ENCODE measurements around the gene DMKN.
A peak's percentile ranks its signal among the peaks of the same experiment; 100 is the strongest.

Gene DMKN

GRCh38 chr19:35513628-35514281 is at the start of gene DMKN:
Gene DMKN (minus strand): TSS chr19:35513649. CDS start chr19:35513475, 174 bp downstream.
- peak; percentile 48 for DNase-seq

GRCh38 chr19:35562776-35563175 is 49.3 kb upstream of the DMKN start:
- no peak for DNase-seq

GRCh38 chr19:35562336-35562735 is 48.9 kb upstream of the DMKN start:
- DNase-seq = no peak

GRCh38 chr19:35561436-35561835 is 48.0 kb upstream of the DMKN start:
- DNase-seq = no peak

- DNase-seq = no peak
Measured at GRCh38 chr19:35560677-35561076, 47.2 kb upstream of the DMKN start.

- DNase-seq = no peak
Measured at GRCh38 chr19:35560271-35560670, 46.8 kb upstream of the DMKN start.

- DNase-seq = no peak
Measured at GRCh38 chr19:35559781-35560180, 46.3 kb upstream of the DMKN start.

- DNase-seq = peak; percentile 65
Measured at GRCh38 chr19:35559281-35559659, 45.8 kb upstream of the DMKN start.

GRCh38 chr19:35558400-35559280 is 45.2 kb upstream of the DMKN start:
- DNase-seq = peak; percentile 77

- peak; percentile 85 for DNase-seq
Measured at GRCh38 chr19:35557539-35558399, 44.3 kb upstream of the DMKN start.

GRCh38 chr19:35556846-35557538 is 43.5 kb upstream of the DMKN start:
- DNase-seq = no peak

- no peak for DNase-seq
Measured at GRCh38 chr19:35556025-35556590, 42.7 kb upstream of the DMKN start.

- DNase-seq = peak; percentile 74
Measured at GRCh38 chr19:35555301-35556005, 42.0 kb upstream of the DMKN start.

GRCh38 chr19:35554076-35554475 is 40.6 kb upstream of the DMKN start:
- DNase-seq = peak; percentile 29

- DNase-seq = no peak
Measured at GRCh38 chr19:35553385-35554000, 40.0 kb upstream of the DMKN start.

- no peak for DNase-seq
Measured at GRCh38 chr19:35552534-35553384, 39.3 kb upstream of the DMKN start.

GRCh38 chr19:35551091-35551810 is 37.8 kb upstream of the DMKN start:
- DNase-seq = no peak

- no peak for DNase-seq
Measured at GRCh38 chr19:35549879-35550523, 36.6 kb upstream of the DMKN start.
